Ascending aorta (tissue), 2 donors: Measurements from ENCODE around the gene MGAT5. TPM values are rescaled to one million over a fixed set of nuclear protein-coding genes. Genes with fewer than 3 reads are reported as not detected.

ENCODE experiments used
- DNase-seq, 2 donors: peaks; one replicate each; pipeline ENCODE4 v3.0.0-alpha.2; 2019; ENCODE audit warnings: low spot score in 2 of 2
- H3K27ac ChIP-seq, 2 donors: fragments of 200-600 bp; sonication (generic); one replicate each; pipeline ENCODE4 v1.5.1; 2016 to 2017; ENCODE audit warnings: mild to moderate bottlenecking in 1 of 2
- H3K27me3 ChIP-seq: fragments of 200-600 bp; sonication (generic); one replicate; pipeline ENCODE4 v1.5.1; 2017
- H3K36me3 ChIP-seq, 2 donors: fragments of 200-600 bp; sonication (generic); one replicate each; pipeline ENCODE4 v1.5.1; 2016
- H3K4me1 ChIP-seq, 2 donors: fragments of 200-600 bp; sonication (generic); one replicate each; pipeline ENCODE4 v1.5.1; 2016 to 2017; ENCODE audit warnings: mild to moderate bottlenecking in 1 of 2
- H3K4me3 ChIP-seq, 2 donors: fragments of 200-600 bp; sonication (generic); one replicate each; pipeline ENCODE4 v1.5.1; 2016 to 2017; ENCODE audit warnings: mild to moderate bottlenecking in 1 of 2
- H3K9me3 ChIP-seq, 2 donors: fragments of 200-600 bp; sonication (generic); one replicate each; pipeline ENCODE4 v1.5.1; 2016
- intact Hi-C: fragments of 100-400 bp; cut with DNase I; formaldehyde crosslinking; loops from one replicate; pipeline ENCODE4 v1.15.1; 2023
- total RNA-seq: library from RNA; depleted of rRNA; stranded (reverse); fragments of >200 nt; gene quantifications from one replicate; pipeline ENCODE4 v1.1.0, GENCODE V29; 2016
- TF ChIP-seq, protein P1 (sequence below), 3 experiments: fragments of 200-600 bp in 2 of 3; fragments of 450-650 bp in 1 of 3; sonication (generic) in 2 of 3; IDR thresholded peaks; one replicate each; pipeline ENCODE4 v1.5.1; 2016 to 2019; ENCODE audit warnings: antibody characterized with exemption in 3 of 3, mild to moderate bottlenecking in 1 of 3, moderate library complexity in 1 of 3

MGAT5 gene
- total RNA-seq, 1 donor from 2014 or later, result 15.4 TPM

DNA sequence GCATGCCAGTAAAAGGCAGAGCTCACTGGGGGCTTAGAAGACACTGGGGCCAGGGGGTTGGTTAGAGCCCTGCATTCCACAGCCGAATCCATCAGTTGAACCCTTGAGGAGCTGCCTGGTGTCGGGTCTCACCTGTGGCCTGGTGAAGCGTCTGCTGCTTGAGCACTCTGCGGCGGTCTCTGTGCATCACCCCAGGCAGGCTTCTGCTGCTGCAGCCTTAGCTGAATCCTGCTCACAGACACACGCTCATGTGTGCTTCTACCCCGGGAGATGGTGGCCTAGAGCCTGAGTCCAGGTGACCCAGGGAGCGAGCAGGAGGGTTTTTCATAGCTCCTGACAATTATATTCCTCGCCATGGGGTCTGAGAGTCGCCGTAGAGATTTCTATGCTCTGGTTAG lies 192.1 kb downstream of the MGAT5 start:
- Histone ChIP-seq H3K27ac (no peak overlapping the region), H3K36me3 (peaks cover 14 to 21% of the 10 kb centered on the region in 2 donors), H3K27me3 (no peaks in the 10 kb centered on the region), H3K4me3 (no peak overlapping the region), H3K9me3 (no peaks in the 10 kb centered on the region), H3K4me1 (no peaks in the 10 kb centered on the region)
- TF ChIP-seq, protein P1, sequence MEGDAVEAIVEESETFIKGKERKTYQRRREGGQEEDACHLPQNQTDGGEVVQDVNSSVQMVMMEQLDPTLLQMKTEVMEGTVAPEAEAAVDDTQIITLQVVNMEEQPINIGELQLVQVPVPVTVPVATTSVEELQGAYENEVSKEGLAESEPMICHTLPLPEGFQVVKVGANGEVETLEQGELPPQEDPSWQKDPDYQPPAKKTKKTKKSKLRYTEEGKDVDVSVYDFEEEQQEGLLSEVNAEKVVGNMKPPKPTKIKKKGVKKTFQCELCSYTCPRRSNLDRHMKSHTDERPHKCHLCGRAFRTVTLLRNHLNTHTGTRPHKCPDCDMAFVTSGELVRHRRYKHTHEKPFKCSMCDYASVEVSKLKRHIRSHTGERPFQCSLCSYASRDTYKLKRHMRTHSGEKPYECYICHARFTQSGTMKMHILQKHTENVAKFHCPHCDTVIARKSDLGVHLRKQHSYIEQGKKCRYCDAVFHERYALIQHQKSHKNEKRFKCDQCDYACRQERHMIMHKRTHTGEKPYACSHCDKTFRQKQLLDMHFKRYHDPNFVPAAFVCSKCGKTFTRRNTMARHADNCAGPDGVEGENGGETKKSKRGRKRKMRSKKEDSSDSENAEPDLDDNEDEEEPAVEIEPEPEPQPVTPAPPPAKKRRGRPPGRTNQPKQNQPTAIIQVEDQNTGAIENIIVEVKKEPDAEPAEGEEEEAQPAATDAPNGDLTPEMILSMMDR (IDR thresholded peaks at IDR 0.05), result no peak
- intact Hi-C loops, result no loop called here
- no peak for DNase-seq

DNA sequence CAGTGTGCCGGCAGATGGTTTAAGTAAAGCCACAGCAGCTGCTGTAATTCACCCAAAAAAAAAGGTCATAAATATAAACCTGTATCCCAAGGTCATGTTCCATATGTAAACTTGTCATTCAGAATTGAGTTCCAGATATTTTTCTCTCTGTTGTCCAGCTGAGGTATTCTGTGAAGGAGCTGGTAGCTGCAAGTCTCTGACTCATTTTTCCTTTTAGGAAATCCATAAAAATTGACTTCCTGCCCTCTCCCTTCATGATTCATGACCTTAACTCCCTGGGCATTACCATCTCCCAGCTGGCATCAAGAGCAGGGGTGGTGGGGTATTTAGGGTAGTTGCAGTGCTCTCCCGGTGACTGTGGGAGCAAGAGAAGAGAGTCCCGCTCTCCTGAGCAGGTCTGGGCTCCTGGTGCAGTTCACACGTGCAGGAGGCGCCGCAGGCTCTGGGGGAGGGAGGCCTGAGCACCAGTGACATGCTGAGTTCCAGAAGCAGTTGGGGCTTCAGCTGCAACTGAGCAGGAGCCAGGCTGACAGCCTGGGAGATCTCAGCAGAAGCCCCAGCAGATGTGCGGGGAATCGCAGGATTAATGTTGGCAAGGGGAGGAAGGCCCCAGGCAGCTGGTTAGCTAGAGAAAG lies 192.6 kb downstream of the MGAT5 start:
- no peak overlapping the region for H3K4me3 ChIP-seq
- no peak overlapping the region for H3K27ac ChIP-seq
- no peaks in the 10 kb centered on the region for H3K9me3 ChIP-seq
- DNase-seq, result no peak
- H3K4me1 ChIP-seq, result no peaks in the 10 kb centered on the region
- H3K27me3 ChIP-seq, result no peaks in the 10 kb centered on the region
- peaks cover 14 to 21% of the 10 kb centered on the region in 2 donors for H3K36me3 ChIP-seq
- intact Hi-C loops, result no loop called here
- TF ChIP-seq, protein P1 (IDR thresholded peaks at IDR 0.05), result no peak

DNA sequence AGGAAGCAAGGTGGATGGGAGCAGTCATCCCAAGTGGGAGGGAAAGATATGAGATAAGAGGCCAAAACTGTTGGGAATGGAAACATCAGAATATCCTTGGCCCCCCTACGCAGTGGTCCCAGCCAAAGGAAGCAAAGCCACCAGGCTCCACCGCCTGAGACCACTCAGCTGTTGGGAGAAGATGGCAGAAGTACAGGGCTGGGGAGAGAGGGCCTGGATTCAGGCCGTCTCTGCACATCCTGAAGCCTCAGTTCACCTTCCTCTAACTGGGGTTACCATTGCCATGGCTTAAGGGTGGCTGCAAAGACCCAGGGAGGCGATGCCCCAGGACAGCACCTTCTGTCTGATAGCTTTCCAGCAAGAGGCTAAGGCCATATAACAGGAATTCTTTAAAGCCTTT lies 193.8 kb downstream of the MGAT5 start:
- no peak overlapping the region for H3K4me3 ChIP-seq
- H3K4me1 ChIP-seq, result no peaks in the 10 kb centered on the region
- H3K36me3 ChIP-seq, result peaks cover 14 to 21% of the 10 kb centered on the region in 2 donors
- no peaks in the 10 kb centered on the region for H3K9me3 ChIP-seq
- no peaks in the 10 kb centered on the region for H3K27me3 ChIP-seq
- intact Hi-C loops, result no loop called here
- TF ChIP-seq, protein P1 (IDR thresholded peaks at IDR 0.05), result no peak
- H3K27ac ChIP-seq, result no peak overlapping the region
- no peak for DNase-seq

DNA sequence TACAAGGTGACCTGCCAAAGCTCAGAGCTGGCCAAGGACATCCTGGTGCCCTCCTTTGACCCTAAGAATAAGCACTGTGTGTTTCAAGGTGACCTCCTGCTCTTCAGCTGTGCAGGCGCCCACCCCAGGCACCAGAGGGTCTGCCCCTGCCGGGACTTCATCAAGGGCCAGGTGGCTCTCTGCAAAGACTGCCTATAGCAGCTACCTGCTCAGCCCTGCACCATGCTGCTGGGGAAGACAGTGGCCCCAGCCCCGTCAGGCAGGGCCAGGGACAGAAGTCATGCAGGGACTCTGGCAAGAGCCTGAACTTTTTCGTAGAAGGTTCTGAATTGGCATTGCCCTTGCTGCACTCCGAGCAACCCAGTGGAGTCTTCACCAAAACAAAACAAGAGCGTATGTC lies 194.8 kb downstream of the MGAT5 start:
- TF ChIP-seq, protein P1 (IDR thresholded peaks at IDR 0.05), result no peak
- Histone ChIP-seq H3K27me3 (no peaks in the 10 kb centered on the region), H3K9me3 (no peaks in the 10 kb centered on the region), H3K27ac (no peak overlapping the region), H3K36me3 (peaks cover 14 to 21% of the 10 kb centered on the region in 2 donors), H3K4me1 (no peaks in the 10 kb centered on the region), H3K4me3 (no peak overlapping the region)
- DNase-seq, result no peak
- intact Hi-C loops, result no loop called here

DNA sequence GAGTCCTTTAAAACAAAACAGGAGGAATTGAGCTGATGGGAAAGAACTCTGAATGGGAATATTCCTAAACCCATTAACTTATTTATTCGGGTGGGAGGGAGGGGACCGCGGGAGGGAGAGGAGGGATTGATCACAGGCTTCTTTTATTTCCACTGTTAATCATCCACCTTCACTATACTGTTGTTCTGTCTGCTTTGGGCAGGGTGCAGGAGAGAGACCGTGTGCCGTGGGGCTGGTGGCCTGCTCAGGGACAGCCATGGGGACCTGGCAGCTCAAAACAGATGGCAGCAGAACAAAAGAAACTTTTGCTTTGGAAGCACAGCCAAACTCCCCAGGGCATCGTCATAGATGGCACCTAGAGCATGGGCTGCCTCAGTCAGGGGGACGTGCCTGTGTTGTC lies 195.3 kb downstream of the MGAT5 start:
- no peak overlapping the region for H3K4me3 ChIP-seq
- H3K9me3 ChIP-seq, result no peaks in the 10 kb centered on the region
- no peak for DNase-seq
- no peaks in the 10 kb centered on the region for H3K4me1 ChIP-seq
- peaks cover 14 to 19% of the 10 kb centered on the region in 2 donors for H3K36me3 ChIP-seq
- H3K27me3 ChIP-seq, result no peaks in the 10 kb centered on the region
- H3K27ac ChIP-seq, result no peak overlapping the region
- TF ChIP-seq, protein P1 (IDR thresholded peaks at IDR 0.05), result no peak
- intact Hi-C loops, result no loop called here
